Endothelial cell of umbilical vein (primary cell): ENCODE measurements around the gene TCEANC. TPM values are rescaled to one million over a fixed set of nuclear protein-coding genes. Genes with fewer than 3 reads are reported as not detected.
"Not testable (repeated sequence)": the region's sequence is repeated elsewhere in the genome, so short reads cannot be mapped to it uniquely, and the experiment has no call there.

Experiments
- BruUV-seq: library from RNA; stranded (reverse); fragments of 400-500 nt; replicated peaks from 2 replicates; lab custom pipeline; 2021; lab: Mats Ljungman, UMichigan
- CTCF ChIA-PET: fragments of 300-600, 350-600 bp; sonication (Branson Sonifier 250); formaldehyde crosslinking; loops from one replicate; lab custom pipeline; 2021; ENCODE audit warnings: antibody characterized with exemption, inconsistent platforms; lab: Charles Lee
- POLR2A ChIA-PET: fragments of 300-600, 350-600 bp; sonication (Branson Sonifier 250); formaldehyde crosslinking; loops from one replicate; lab custom pipeline; 2021; ENCODE audit warnings: antibody characterized with exemption, inconsistent platforms; lab: Charles Lee
- DNase-seq: peaks from one replicate; pipeline ENCODE4 v3.0.0-alpha.2; 2011; ENCODE audit warnings: low read depth, low spot score
- FAIRE-seq: peaks from 2 replicates; lab custom pipeline; 2011; peaks lifted over from hg19 to GRCh38; lab: Jason Lieb, UNC
- H2AFZ ChIP-seq: 2 replicates; pipeline ENCODE4 v1.6.0; 2012; ENCODE audit warnings: low read depth, low read length, control low read depth, inconsistent platforms
- H3K27ac ChIP-seq: 2 replicates; pipeline ENCODE4 v1.5.1; 2011; ENCODE audit warnings: low read depth, mild to moderate bottlenecking, control low read depth, low read length, moderate library complexity; ENCODE audit not compliant: insufficient read depth
- H3K27me3 ChIP-seq, 2 experiments: 2 replicates each; pipeline versions ENCODE4 v1.6.0 to v1.6.1; 2011; ENCODE audit warnings: low read length in 2 of 2, mixed read lengths in 1 of 2; ENCODE audit not compliant: control insufficient read depth in 2 of 2, insufficient read depth in 2 of 2
- H3K36me3 ChIP-seq, 2 experiments: 2 replicates in 1 of 2; 3 replicates in 1 of 2; pipeline ENCODE4 v1.5.1; 2011; ENCODE audit warnings: low read length in 2 of 2, mild to moderate bottlenecking in 1 of 2, moderate library complexity in 1 of 2; ENCODE audit not compliant: control insufficient read depth in 2 of 2, insufficient read depth in 2 of 2; ENCODE audit errors: extremely low read depth in 1 of 2
- H3K4me1 ChIP-seq: 3 replicates; pipeline ENCODE4 v1.5.1; 2011; ENCODE audit warnings: mild to moderate bottlenecking, low read length; ENCODE audit not compliant: control insufficient read depth, insufficient read depth; ENCODE audit errors: extremely low read depth
- H3K4me2 ChIP-seq: 2 replicates; pipeline ENCODE4 v1.6.1; 2011; ENCODE audit warnings: low read length, control low read depth, mixed read lengths; ENCODE audit not compliant: insufficient read depth
- H3K4me3 ChIP-seq, 3 experiments: fragments of 200-600 bp in 1 of 3; sonication (generic), shearing (Covaris generic) in 1 of 3; replicated peaks in 1 of 3; 2 replicates each; pipeline ENCODE4 v1.5.1; 2011 to 2016; ENCODE audit warnings: control low read depth in 3 of 3, low read length in 3 of 3, mild to moderate bottlenecking in 2 of 3, inconsistent platforms in 1 of 3, low read depth in 1 of 3, moderate library complexity in 1 of 3; ENCODE audit not compliant: insufficient read depth in 1 of 3
- H3K79me2 ChIP-seq: 2 replicates; pipeline ENCODE4 v1.6.0; 2012; ENCODE audit warnings: low read length, inconsistent platforms; ENCODE audit not compliant: control insufficient read depth, insufficient read depth
- H3K9ac ChIP-seq: replicated peaks from 2 replicates; pipeline ENCODE3; 2011; ENCODE audit warnings: low read length, control low read depth; ENCODE audit not compliant: insufficient read depth; ENCODE audit errors: extremely low read depth
- H3K9me1 ChIP-seq: replicated peaks from 3 replicates; pipeline ENCODE4 v1.6.0; 2011; ENCODE audit warnings: mild to moderate bottlenecking, low read length; ENCODE audit not compliant: control insufficient read depth, insufficient read depth; ENCODE audit errors: extremely low read depth
- H3K9me3 ChIP-seq: replicated peaks from 2 replicates; pipeline ENCODE4 v1.5.1; 2012; ENCODE audit warnings: low read length, inconsistent platforms; ENCODE audit not compliant: control insufficient read depth, insufficient read depth
- H4K20me1 ChIP-seq: replicated peaks from 2 replicates; pipeline ENCODE3; 2011; ENCODE audit warnings: mild to moderate bottlenecking, low read length; ENCODE audit not compliant: control insufficient read depth, insufficient read depth; ENCODE audit errors: extremely low read depth
- FOS ChIP-seq: IDR thresholded peaks from 2 replicates; pipeline ENCODE4 v1.6.1; 2011; ENCODE audit warnings: mild to moderate bottlenecking, low read length, moderate library complexity, borderline replicate concordance; ENCODE audit not compliant: insufficient read depth
- GATA2 ChIP-seq: IDR thresholded peaks from 2 replicates; pipeline ENCODE4 v1.7.0; 2011; ENCODE audit warnings: low read depth, mild to moderate bottlenecking, moderate library complexity, mixed read lengths, low read length; ENCODE audit not compliant: insufficient read length, insufficient read depth
- dilution Hi-C: fragments of 300-500 bp; cut with MboI; formaldehyde crosslinking; loops from one replicate; pipeline ENCODE4 v1.15.0; 2019; ENCODE audit warnings: low sequenced_read_pairs; ENCODE audit not compliant: extremely low pct_ligation_motif_present
- intact Hi-C: fragments of 100-400 bp; cut with micrococcal nuclease; formaldehyde crosslinking; loops from one replicate; pipeline ENCODE4 v1.10.0; 2022
- polyA plus RNA-seq, 4 experiments: library from polyadenylated mRNA; depleted of rRNA in 3 of 4; stranded (reverse) in 3 of 4; unstranded in 1 of 4; fragments of >200 nt; gene quantifications; 2 replicates each; pipeline versions ENCODE4 v1.2.1 to v1.2.3, GENCODE V29; 2011 to 2012; ENCODE audit warnings: missing spikeins in 1 of 4
- total RNA-seq: library from RNA; stranded (reverse); gene quantifications from 2 replicates; pipeline ENCODE4 v1.2.3, GENCODE V29; 2021

TCEANC gene
- total and polyA plus RNA-seq, 2 donors (not counting 3 experiments of a cell fraction or from before 2014, with no cell fraction given), result 0.32 to 0.75 TPM

- dilution Hi-C loops, result no loop called here
- TF ChIP-seq FOS (peak; percentile 14), GATA2 (no peak)
- no peaks in the 10 kb centered on the region for H3K4me1 ChIP-seq
- H3K4me3 ChIP-seq, result no peak overlapping the region
- H3K9me1 ChIP-seq, result no peaks in the 10 kb centered on the region
- intact Hi-C loops, result no loop called here
- H3K27me3 ChIP-seq, result no peaks in the 10 kb centered on the region
- H3K4me2 ChIP-seq, result no peak overlapping the region
- ChIA-PET CTCF (interaction anchor here (0.6 to 1.4 kb wide), 8 partner anchors 10 to 723 kb away, joined by 3 read pairs; partner anchors contain the start of gene RAB9A), POLR2A (no interaction called here)
- no peaks in the 10 kb centered on the region for H3K36me3 ChIP-seq
- H3K9ac ChIP-seq, result no peak overlapping the region
- H3K9me3 ChIP-seq, result no peaks in the 10 kb centered on the region
- FAIRE-seq (peak; percentile 82), DNase-seq (peak; percentile 53)
- H3K27ac ChIP-seq, result no peak overlapping the region
- no TSS peak for BruUV-seq
- H2AFZ ChIP-seq, result no peak overlapping the region
- no peaks in the 10 kb centered on the region for H3K79me2 ChIP-seq
- H4K20me1 ChIP-seq, result no peaks in the 10 kb centered on the region
These were observed 16.4 kb downstream of the TCEANC start for GRCh38 chrX:13669246-13669737.

DNA sequence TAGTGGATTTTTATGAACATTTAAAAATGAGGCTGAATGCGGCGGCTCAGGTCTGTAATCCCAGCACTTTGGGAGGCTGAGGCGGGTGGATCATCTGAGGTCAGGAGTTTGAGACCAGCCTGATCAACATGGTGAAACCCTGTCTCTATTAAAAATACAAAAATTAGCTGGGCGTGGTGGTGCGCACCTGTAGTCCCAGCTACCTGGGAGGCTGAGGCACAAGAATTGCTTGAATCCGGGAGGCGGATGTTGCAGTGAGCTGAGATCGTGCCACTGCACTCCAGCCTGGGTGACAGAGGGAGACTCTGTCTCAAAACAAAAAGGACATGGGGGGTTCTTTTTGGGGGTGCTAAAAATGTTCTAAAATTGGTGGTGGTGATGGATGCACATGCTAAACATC, 16.8 kb downstream of the TCEANC start:
- DNase-seq, H3K4me1 ChIP-seq, H4K20me1 ChIP-seq, H3K36me3 ChIP-seq, H2AFZ ChIP-seq, H3K4me2 ChIP-seq, intact Hi-C loops, H3K4me3 ChIP-seq, H3K27ac ChIP-seq, BruUV-seq, H3K27me3 ChIP-seq, POLR2A ChIA-PET, H3K9me3 ChIP-seq, H3K9me1 ChIP-seq, H3K79me2 ChIP-seq, dilution Hi-C loops, FAIRE-seq, H3K9ac ChIP-seq: not testable (repeated sequence)
- CTCF ChIA-PET, result interaction anchor here (0.6 to 1.4 kb wide), 6 partner anchors 11 to 163 kb away, joined by 3 read pairs; partner anchors contain the start of gene RAB9A
